ES-I3 (cell line): ENCODE results near the gene DOLPP1.

Experiments
- H3K36me3 ChIP-seq: 2 replicates; pipeline ENCODE4 v1.6.1; 2013; ENCODE audit warnings: mild to moderate bottlenecking, low read length, control low read depth, moderate library complexity; ENCODE audit not compliant: insufficient read depth
- H3K4me1 ChIP-seq: 2 replicates; pipeline ENCODE4 v1.6.1; 2013; ENCODE audit warnings: mild to moderate bottlenecking, control low read depth, low read length; ENCODE audit not compliant: insufficient read depth
- H3K9ac ChIP-seq: 2 replicates; pipeline ENCODE4 v1.6.1; 2013; ENCODE audit warnings: low read depth, mild to moderate bottlenecking, low read length, moderate library complexity
- H3K9me3 ChIP-seq: 2 replicates; pipeline ENCODE4 v1.6.1; 2013; ENCODE audit warnings: mild to moderate bottlenecking, low read length, moderate library complexity; ENCODE audit not compliant: control insufficient read depth, insufficient read depth

DOLPP1 gene

DNA sequence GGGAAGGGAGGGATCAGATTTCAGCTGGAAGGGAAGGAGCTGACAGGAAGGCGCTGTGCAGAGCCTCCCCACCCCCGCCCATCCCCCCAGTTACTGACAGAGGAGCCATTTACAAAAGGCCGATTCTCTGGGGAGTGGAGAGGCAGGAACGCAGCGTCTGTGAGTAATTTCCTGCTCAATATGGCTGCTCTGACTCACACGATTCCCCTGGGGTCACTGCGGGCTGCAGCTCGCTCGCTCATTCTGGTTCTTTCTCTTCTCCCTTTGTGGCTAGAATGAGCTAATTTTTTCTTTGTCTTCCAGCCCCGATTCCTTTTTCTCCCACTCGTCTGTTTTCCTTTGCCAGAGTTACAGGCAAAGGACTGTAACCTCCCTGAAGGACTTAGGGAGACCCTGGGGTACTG lies 59.1 kb downstream of the DOLPP1 start:
- Histone ChIP-seq H3K4me1 (peaks cover 40% of the 10 kb centered on the region), H3K36me3 (peaks cover 5% of the 10 kb centered on the region; the same call in 1 of the 2 replicates), H3K9ac (peak overlapping the region; percentile 54), H3K9me3 (no peaks in the 10 kb centered on the region)
